ENCODE results near the gene ETNK2. TPM values are rescaled to one million over a fixed set of nuclear protein-coding genes. Genes with fewer than 3 reads are reported as not detected.

Gene ETNK2
- polyA plus RNA-seq, 4 donors: 12.4 to 26.5 (median 20.8) TPM

DNA sequence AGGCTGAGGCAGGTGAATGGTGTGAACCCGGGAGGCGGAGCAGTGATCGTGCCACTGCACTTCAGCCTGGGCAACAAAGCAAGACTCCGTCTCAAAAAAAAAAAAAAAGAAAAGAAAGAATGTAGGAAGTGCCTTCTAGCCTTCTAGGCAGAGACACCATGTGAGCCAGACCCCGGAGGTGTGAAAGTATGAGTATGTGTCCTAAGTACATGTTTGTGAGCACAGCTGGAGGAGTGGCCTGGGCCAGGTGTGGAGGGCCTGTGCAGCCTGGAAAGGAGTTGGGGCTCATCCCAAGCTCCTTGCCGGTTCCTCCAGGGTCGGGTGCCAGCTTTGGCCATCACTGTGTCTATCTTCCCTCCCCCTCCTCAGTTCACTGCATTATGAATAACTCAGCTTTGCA, 66.0 kb downstream of the ETNK2 start:
- DNase-seq (ENCODE audit: low read depth in 4 of 4, low spot score in 3 of 4): no peak

DNA sequence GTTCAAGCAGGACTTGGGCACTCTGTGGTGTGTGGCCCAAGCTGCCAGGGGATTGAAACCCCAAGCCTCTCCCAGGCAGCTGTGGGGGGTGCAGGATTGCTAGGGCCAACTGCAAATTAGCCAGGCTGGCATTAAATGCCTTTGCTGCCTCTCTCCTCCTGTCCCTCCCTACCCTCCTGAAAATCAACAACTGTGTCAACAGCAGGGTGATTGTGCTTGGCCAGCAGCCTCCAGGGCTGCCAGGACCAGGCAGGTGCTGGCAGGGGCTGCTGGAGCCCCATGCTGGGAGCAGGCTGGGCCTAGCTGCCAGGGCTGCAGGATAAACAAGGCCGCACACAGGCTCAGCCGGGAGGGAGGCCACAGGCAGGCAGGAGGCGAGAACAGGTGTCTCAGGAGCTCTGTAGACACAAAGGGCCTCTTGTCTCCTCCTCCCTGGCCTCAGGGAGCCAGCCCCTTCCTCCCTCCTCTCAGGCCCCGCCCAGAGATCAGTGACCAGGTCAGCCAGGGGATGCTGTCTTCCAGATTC, 67.5 kb downstream of the ETNK2 start:
- DNase-seq (ENCODE audit: low read depth in 4 of 4, low spot score in 3 of 4): no peak

- no peak for DNase-seq (ENCODE audit: low read depth in 4 of 4, low spot score in 3 of 4)
Measured at GRCh38 chr1:204083491-204083890, 68.4 kb downstream of the ETNK2 start.

DNA sequence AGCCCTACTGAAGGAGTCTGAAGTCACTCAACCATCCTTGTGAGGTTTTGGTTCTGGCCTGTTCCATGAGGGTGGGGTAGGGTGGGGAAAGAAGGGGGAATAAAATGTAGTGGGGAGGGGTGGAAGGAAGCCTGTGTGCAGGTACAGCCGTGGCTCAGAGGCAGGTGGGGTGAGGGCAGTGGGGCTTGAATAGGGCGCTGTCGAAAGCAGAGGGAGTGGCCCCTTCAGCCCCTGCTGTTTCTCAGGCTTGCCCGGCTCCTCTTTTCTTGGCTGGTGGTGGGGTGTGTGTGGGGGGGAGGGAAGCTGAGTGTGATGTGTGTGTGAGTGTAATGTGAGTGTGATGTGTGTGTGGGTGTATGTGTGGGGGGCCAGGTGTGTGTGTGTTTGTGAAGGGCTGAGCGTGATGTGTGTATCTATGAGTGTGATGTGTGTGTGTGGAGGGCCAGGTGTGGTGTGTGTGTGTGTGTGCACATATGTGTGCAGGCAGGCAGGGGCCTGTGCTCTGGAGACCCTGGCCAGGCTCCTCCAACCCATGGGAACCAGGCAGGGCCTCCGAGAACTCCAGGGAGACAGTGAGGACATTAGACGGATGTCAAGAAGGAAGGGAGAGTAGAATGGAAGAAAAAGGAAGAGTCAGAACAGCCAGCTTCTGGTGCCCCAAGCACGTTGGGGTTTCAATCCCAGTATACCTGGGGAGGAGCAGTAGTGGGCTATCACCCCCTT, 69.9 kb downstream of the ETNK2 start:
- DNase-seq (ENCODE audit: low read depth in 4 of 4, low spot score in 3 of 4): no peak

DNA sequence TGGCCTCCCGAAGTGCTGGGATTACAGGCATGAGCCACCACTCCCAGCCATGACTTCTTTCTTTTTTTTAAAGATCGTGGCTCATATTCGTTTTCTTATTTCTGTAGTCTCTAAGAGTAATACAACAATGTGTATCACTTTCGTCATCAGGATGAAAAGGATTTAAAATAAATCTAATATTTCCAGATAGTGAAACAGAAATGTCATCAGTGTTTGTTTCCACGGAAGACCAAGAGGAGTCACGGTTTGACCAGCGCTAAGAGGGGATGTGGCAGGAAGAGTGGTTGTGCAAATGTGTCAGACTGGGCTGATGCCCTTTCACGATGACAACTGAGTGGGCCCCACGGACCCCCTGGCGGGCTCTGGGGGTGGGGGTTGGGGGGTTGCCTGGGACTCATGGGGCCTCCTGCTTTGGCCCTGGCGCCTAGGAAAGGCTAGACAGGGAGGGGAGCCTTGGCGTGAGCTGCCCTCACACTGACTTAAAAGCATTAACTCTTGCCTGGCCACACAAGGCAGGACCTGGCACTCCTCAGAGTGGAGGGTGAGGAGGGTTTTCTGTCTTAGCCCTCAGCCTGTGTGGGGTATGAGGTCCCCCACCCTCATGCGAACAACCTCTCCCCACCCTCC, 70.6 kb downstream of the ETNK2 start:
- no peak for DNase-seq (ENCODE audit: low read depth in 4 of 4, low spot score in 3 of 4)

Other genes with a start within 250 kb of the ETNK2 start
- 10 to 100 TPM; 16.5 to 67.4 (median 42.3) TPM for gene SOX13, start 78.9 kb downstream of the ETNK2 start, polyA plus RNA-seq (ENCODE audit: insufficient read length in 4 of 4)
- gene REN, start 14.3 kb upstream of the ETNK2 start, polyA plus RNA-seq (ENCODE audit: insufficient read length in 4 of 4): 10 to 100 TPM in 3 of 4 donors, 1 to 10 TPM in 1; 8.2 to 94.2 (median 62.3) TPM
- 1 to 10 TPM in 1 of 4 donors, under 1 TPM in 1, not detected in 2; 0.40 to 1.4 TPM for gene KISS1, start 44.4 kb upstream of the ETNK2 start, polyA plus RNA-seq (ENCODE audit: insufficient read length in 4 of 4)
- 1 to 10 TPM in 3 of 4 donors, under 1 TPM in 1; 0.20 to 4.7 (median 3.7) TPM for gene GOLT1A, start 61.9 kb upstream of the ETNK2 start, polyA plus RNA-seq (ENCODE audit: insufficient read length in 4 of 4)
- gene PLEKHA6, start 207.9 kb upstream of the ETNK2 start, polyA plus RNA-seq (ENCODE audit: insufficient read length in 4 of 4): 10 to 100 TPM; 46.1 to 55.8 (median 46.5) TPM

All from left renal pelvis (tissue), 4 donors.